Liver (tissue), 9 donors: Measurements from ENCODE around the gene KPNB1. TPM values are rescaled to one million over a fixed set of nuclear protein-coding genes. Genes with fewer than 3 reads are reported as not detected.

Source experiments
- DNase-seq: peaks from one replicate; pipeline ENCODE4 v3.0.0-alpha.2; 2017; ENCODE audit warnings: low spot score
- H3K27ac ChIP-seq, 2 donors: one replicate each; pipeline ENCODE4 v1.7.0; 2013; ENCODE audit warnings: inconsistent platforms in 2 of 2, low read length in 2 of 2, control low read depth in 1 of 2, low read depth in 1 of 2, mild to moderate bottlenecking in 1 of 2
- H3K27me3 ChIP-seq, 4 donors: one replicate each; pipeline versions ENCODE4 v1.6.1 to v1.7.0; 2013; ENCODE audit warnings: low read length in 3 of 4, inconsistent platforms in 1 of 4, mild to moderate bottlenecking in 1 of 4, moderate library complexity in 1 of 4; ENCODE audit not compliant: control insufficient read depth in 4 of 4, insufficient read depth in 4 of 4
- H3K36me3 ChIP-seq, 4 donors: one replicate each; pipeline versions ENCODE4 v1.6.1 to v1.7.0; 2013; ENCODE audit warnings: low read length in 3 of 4, mild to moderate bottlenecking in 3 of 4, low read depth in 1 of 4, moderate library complexity in 1 of 4; ENCODE audit not compliant: control insufficient read depth in 4 of 4, insufficient read depth in 3 of 4
- H3K4me1 ChIP-seq, 4 donors: one replicate each; pipeline versions ENCODE4 v1.6.1 to v1.7.0; 2013; ENCODE audit warnings: low read length in 3 of 4, mild to moderate bottlenecking in 3 of 4, moderate library complexity in 1 of 4; ENCODE audit not compliant: control insufficient read depth in 4 of 4, insufficient read depth in 4 of 4
- H3K4me3 ChIP-seq, 3 donors: one replicate each; pipeline versions ENCODE4 v1.6.1 to v1.7.0; 2013; ENCODE audit warnings: low read length in 3 of 3, control low read depth in 1 of 3, low read depth in 1 of 3, mild to moderate bottlenecking in 1 of 3
- H3K9ac ChIP-seq, 2 donors: one replicate each; pipeline ENCODE4 v1.7.0; 2013; ENCODE audit warnings: low read length in 2 of 2, mild to moderate bottlenecking in 2 of 2, moderate library complexity in 2 of 2, control low read depth in 1 of 2, low read depth in 1 of 2
- H3K9me3 ChIP-seq, 4 donors: one replicate each; pipeline versions ENCODE4 v1.6.1 to v1.7.0; 2013; ENCODE audit warnings: low read length in 3 of 4; ENCODE audit not compliant: control insufficient read depth in 4 of 4
- EGR1 ChIP-seq, 2 donors: IDR thresholded peaks; 2 replicates each; pipeline ENCODE4 v1.6.1; 2016 to 2018; ENCODE audit warnings: antibody characterized with exemption in 2 of 2, low read depth in 2 of 2
- FOXA1 ChIP-seq: IDR thresholded peaks from 2 replicates; pipeline ENCODE4 v1.6.1; 2016; ENCODE audit warnings: antibody characterized with exemption
- FOXA2 ChIP-seq: IDR thresholded peaks from 2 replicates; pipeline ENCODE4 v1.6.1; 2016; ENCODE audit warnings: antibody characterized with exemption
- GABPA ChIP-seq, 2 donors: IDR thresholded peaks in 1 of 2; conservative IDR thresholded peaks in 1 of 2; 2 replicates each; pipeline ENCODE4 v1.6.1; 2016; ENCODE audit warnings: antibody characterized with exemption in 2 of 2, mild to moderate bottlenecking in 1 of 2, moderate library complexity in 1 of 2
- HNF4A ChIP-seq, 2 donors: conservative IDR thresholded peaks; 2 replicates each; pipeline ENCODE4 v1.6.1; 2016; ENCODE audit warnings: antibody characterized with exemption in 2 of 2, mild to moderate bottlenecking in 2 of 2
- HNF4G ChIP-seq: IDR thresholded peaks from 2 replicates; pipeline ENCODE4 v1.6.1; 2016; ENCODE audit warnings: antibody characterized with exemption
- JUND ChIP-seq, 2 donors: IDR thresholded peaks; 2 replicates each; pipeline ENCODE4 v1.6.1; 2016; ENCODE audit warnings: antibody characterized with exemption in 2 of 2
- MAX ChIP-seq: IDR thresholded peaks from 2 replicates; pipeline ENCODE4 v1.6.1; 2016; ENCODE audit warnings: antibody characterized with exemption
- NR2F2 ChIP-seq: IDR thresholded peaks from 2 replicates; pipeline ENCODE4 v1.6.1; 2016; ENCODE audit warnings: antibody characterized with exemption
- RAD21 ChIP-seq, 2 donors: IDR thresholded peaks; 2 replicates each; pipeline ENCODE4 v1.6.1; 2016; ENCODE audit warnings: antibody characterized with exemption in 2 of 2, mild to moderate bottlenecking in 2 of 2
- REST ChIP-seq: IDR thresholded peaks from 2 replicates; pipeline ENCODE4 v1.6.1; 2016; ENCODE audit warnings: antibody characterized with exemption, mild to moderate bottlenecking
- RXRA ChIP-seq, 2 donors: IDR thresholded peaks; 2 replicates each; pipeline ENCODE4 v1.6.1; 2017 to 2018; ENCODE audit warnings: antibody characterized with exemption in 2 of 2, mild to moderate bottlenecking in 1 of 2
- SP1 ChIP-seq: IDR thresholded peaks from 2 replicates; pipeline ENCODE4 v1.6.1; 2018; ENCODE audit warnings: antibody characterized with exemption, mild to moderate bottlenecking
- TAF1 ChIP-seq: conservative IDR thresholded peaks from 2 replicates; pipeline ENCODE4 v1.6.1; 2016; ENCODE audit warnings: antibody characterized with exemption, mild to moderate bottlenecking
- YY1 ChIP-seq: IDR thresholded peaks from 2 replicates; pipeline ENCODE4 v1.6.1; 2016; ENCODE audit warnings: antibody characterized with exemption, mild to moderate bottlenecking
- WGBS: extraction: QIAGEN DNeasy Blood & Tissue Kit; methylation state at CpG from one replicate; pipeline ENCODE4 v1.1.7; 2013; 5-methylcytosine and 5-hydroxymethylcytosine counted together
- polyA plus RNA-seq, 2 donors: library from polyadenylated mRNA; stranded (reverse) in 1 of 2; unstranded in 1 of 2; fragments of 200-250 nt in 1 of 2; fragments of >200 nt in 1 of 2; fragmentation: Nextera tagmentation in 1 of 2; extraction: Ambion mirVana in 1 of 2; gene quantifications; one replicate each; pipeline versions ENCODE4 v1.2.1 to v1.2.3, GENCODE V29; 2013 to 2015
- total RNA-seq, 2 donors: library from RNA; depleted of rRNA; stranded (reverse); fragments of >200 nt; gene quantifications; one replicate each; pipeline ENCODE4 v1.2.3, GENCODE V29; 2014
- TF ChIP-seq, protein P1 (sequence below): fragments of 150-350 bp; IDR thresholded peaks from 2 replicates; pipeline ENCODE4 v1.5.1; 2017; ENCODE audit warnings: improper control_type of control experiment, low read depth, low read length; ENCODE audit not compliant: missing input control
- TF ChIP-seq, protein P2 (sequence below): IDR thresholded peaks from 2 replicates; pipeline ENCODE4 v1.6.1; 2016; ENCODE audit warnings: antibody characterized with exemption
- TF ChIP-seq, protein P3 (sequence below): IDR thresholded peaks from 2 replicates; pipeline ENCODE4 v1.6.1; 2016; ENCODE audit warnings: antibody characterized with exemption
- donor health status: healthy.
- donor health status: healthy.
- donor health status: healthy.
- donor health status: healthy.
- donor health status: healthy.

Gene KPNB1
- total RNA-seq, result 100 to 1,000 TPM; 111 to 114 TPM
- 10 to 100 TPM; 27.6 to 39.5 TPM for polyA plus RNA-seq

GRCh38 chr17:47649153-47649971 is at the start of gene KPNB1:
KPNB1 (plus strand) TSS chr17:47649919; CDS start chr17:47650245, 326 bp downstream.
- peak; percentile 98 for DNase-seq
- TF ChIP-seq, protein P1, sequence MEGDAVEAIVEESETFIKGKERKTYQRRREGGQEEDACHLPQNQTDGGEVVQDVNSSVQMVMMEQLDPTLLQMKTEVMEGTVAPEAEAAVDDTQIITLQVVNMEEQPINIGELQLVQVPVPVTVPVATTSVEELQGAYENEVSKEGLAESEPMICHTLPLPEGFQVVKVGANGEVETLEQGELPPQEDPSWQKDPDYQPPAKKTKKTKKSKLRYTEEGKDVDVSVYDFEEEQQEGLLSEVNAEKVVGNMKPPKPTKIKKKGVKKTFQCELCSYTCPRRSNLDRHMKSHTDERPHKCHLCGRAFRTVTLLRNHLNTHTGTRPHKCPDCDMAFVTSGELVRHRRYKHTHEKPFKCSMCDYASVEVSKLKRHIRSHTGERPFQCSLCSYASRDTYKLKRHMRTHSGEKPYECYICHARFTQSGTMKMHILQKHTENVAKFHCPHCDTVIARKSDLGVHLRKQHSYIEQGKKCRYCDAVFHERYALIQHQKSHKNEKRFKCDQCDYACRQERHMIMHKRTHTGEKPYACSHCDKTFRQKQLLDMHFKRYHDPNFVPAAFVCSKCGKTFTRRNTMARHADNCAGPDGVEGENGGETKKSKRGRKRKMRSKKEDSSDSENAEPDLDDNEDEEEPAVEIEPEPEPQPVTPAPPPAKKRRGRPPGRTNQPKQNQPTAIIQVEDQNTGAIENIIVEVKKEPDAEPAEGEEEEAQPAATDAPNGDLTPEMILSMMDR, result no peak
- TF ChIP-seq, protein P2, sequence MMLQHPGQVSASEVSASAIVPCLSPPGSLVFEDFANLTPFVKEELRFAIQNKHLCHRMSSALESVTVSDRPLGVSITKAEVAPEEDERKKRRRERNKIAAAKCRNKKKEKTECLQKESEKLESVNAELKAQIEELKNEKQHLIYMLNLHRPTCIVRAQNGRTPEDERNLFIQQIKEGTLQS, result no peak
- no peak for TF ChIP-seq RAD21 (IDR thresholded peaks at IDR 0.05)
- TF ChIP-seq RXRA (IDR thresholded peaks at IDR 0.05), result peak in 1 of 2 donors; percentile 3
- no peak for TF ChIP-seq HNF4G
- TF ChIP-seq EGR1 (IDR thresholded peaks at IDR 0.05; ENCODE audit: low read depth in 2 of 2), result peak; percentile 30 to 53
- peak; percentile 67 for TF ChIP-seq YY1
- peak; percentile 100 for TF ChIP-seq SP1
- TF ChIP-seq FOXA1, result no peak
- TF ChIP-seq, protein P3, sequence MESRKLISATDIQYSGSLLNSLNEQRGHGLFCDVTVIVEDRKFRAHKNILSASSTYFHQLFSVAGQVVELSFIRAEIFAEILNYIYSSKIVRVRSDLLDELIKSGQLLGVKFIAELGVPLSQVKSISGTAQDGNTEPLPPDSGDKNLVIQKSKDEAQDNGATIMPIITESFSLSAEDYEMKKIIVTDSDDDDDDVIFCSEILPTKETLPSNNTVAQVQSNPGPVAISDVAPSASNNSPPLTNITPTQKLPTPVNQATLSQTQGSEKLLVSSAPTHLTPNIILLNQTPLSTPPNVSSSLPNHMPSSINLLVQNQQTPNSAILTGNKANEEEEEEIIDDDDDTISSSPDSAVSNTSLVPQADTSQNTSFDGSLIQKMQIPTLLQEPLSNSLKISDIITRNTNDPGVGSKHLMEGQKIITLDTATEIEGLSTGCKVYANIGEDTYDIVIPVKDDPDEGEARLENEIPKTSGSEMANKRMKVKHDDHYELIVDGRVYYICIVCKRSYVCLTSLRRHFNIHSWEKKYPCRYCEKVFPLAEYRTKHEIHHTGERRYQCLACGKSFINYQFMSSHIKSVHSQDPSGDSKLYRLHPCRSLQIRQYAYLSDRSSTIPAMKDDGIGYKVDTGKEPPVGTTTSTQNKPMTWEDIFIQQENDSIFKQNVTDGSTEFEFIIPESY, result no peak
- no peak for TF ChIP-seq JUND (IDR thresholded peaks at IDR 0.05)
- peak in 1 of 2 donors; percentile 34 for TF ChIP-seq HNF4A (conservative IDR thresholded peaks at IDR 0.05)
- TF ChIP-seq REST, result no peak
- no peak for TF ChIP-seq FOXA2
- peak; percentile 66 for TF ChIP-seq MAX
- TF ChIP-seq TAF1, result peak; percentile 63
- TF ChIP-seq GABPA (IDR thresholded peaks at IDR 0.05 in 1 of 2, conservative IDR thresholded peaks at IDR 0.05 in 1 of 2), result peak in 1 of 2 donors; percentile 43
- peak; percentile 74 for TF ChIP-seq NR2F2
- Histone ChIP-seq H3K36me3 (peaks cover 2 to 15% (median 11%) of the 10 kb centered on the region in 4 donors), H3K4me1 (peaks cover 4 to 35% (median 31%) of the 10 kb centered on the region in 4 donors), H3K4me3 (peak within 1 kb of the TSS; percentile 75 to 86 (median 82)), H3K9ac (peak within 1 kb of the TSS; percentile 40 to 85), H3K27me3 (no peaks in the 10 kb centered on the region), H3K9me3 (no peaks in the 10 kb centered on the region), H3K27ac (peak within 1 kb of the TSS; percentile 89)
- WGBS, result under 1% methylated on average over 74 of the region's 74 CpGs
